Adrenal gland (tissue), 12 donors: ENCODE measurements around the gene NLK. TPM values are rescaled to one million over a fixed set of nuclear protein-coding genes. Genes with fewer than 3 reads are reported as not detected.
"Not testable (repeated sequence)": the region's sequence is repeated elsewhere in the genome, so short reads cannot be mapped to it uniquely, and the experiment has no call there.

Experiments
- DNase-seq, 7 donors: peaks; one replicate each; pipeline ENCODE4 v3.0.0-alpha.2; 2019 to 2020
- H3K27ac ChIP-seq, 5 donors: fragments of 200-600 bp; sonication (generic) in 4 of 5; 1 replicate in 3 of 5; 2 replicates in 2 of 5; pipeline versions ENCODE4 v1.5.1 to v1.8.0; 2016 to 2020; ENCODE audit warnings: mild to moderate bottlenecking in 1 of 5
- H3K27me3 ChIP-seq: fragments of 200-600 bp; 2 replicates; pipeline ENCODE4 v1.8.0; 2021
- H3K36me3 ChIP-seq, 2 donors: fragments of 200-600 bp; replicated peaks in 1 of 2; 1 replicate in 1 of 2; 2 replicates in 1 of 2; pipeline versions ENCODE4 v1.5.1 to v1.8.0; 2018 to 2022
- H3K4me1 ChIP-seq, 2 donors: fragments of 200-600 bp; replicated peaks in 1 of 2; 1 replicate in 1 of 2; 2 replicates in 1 of 2; pipeline versions ENCODE4 v1.5.1 to v1.8.0; 2018 to 2021
- H3K4me3 ChIP-seq, 4 donors: fragments of 200-600 bp; sonication (generic) in 3 of 4; one replicate each; pipeline ENCODE4 v1.5.1; 2016 to 2018
- H3K9me3 ChIP-seq, 3 donors: fragments of 200-600 bp; sonication (generic) in 1 of 3; replicated peaks in 1 of 3; 1 replicate in 2 of 3; 2 replicates in 1 of 3; pipeline versions ENCODE4 v1.5.1 to v1.8.0; 2016 to 2021
- CTCF ChIP-seq, 6 experiments: fragments of 450-650 bp in 4 of 6; fragments of 200-600 bp in 2 of 6; sonication (generic) in 1 of 6; IDR thresholded peaks; 1 replicate in 5 of 6; 2 replicates in 1 of 6; pipeline versions ENCODE4 v1.5.1 to v1.8.0; 2016 to 2021; ENCODE audit warnings: antibody characterized with exemption in 6 of 6, mild to moderate bottlenecking in 2 of 6, moderate library complexity in 1 of 6
- POLR2A ChIP-seq, 2 donors: fragments of 450-650 bp; IDR thresholded peaks; one replicate each; pipeline ENCODE4 v1.6.1; 2017; ENCODE audit warnings: antibody characterized with exemption in 2 of 2, mild to moderate bottlenecking in 2 of 2, moderate library complexity in 1 of 2
- WGBS, 4 donors: extraction: QIAGEN DNeasy Blood & Tissue Kit in 2 of 4; methylation state at CpG; one replicate each; pipeline versions ENCODE4 v1.1.5 to v1.1.7; 2013 to 2017; 5-methylcytosine and 5-hydroxymethylcytosine counted together
- intact Hi-C, 2 donors: fragments of 100-400 bp; cut with DNase I; formaldehyde crosslinking; loops; one replicate each; pipeline versions ENCODE4 v1.14.1 to v1.15.0; 2022 to 2023
- polyA plus RNA-seq, 3 donors: library from polyadenylated mRNA; stranded (reverse); fragments of 200-250 nt in 2 of 3; fragments of 350-450 nt in 1 of 3; fragmentation: Illumina TruSeq in 1 of 3; extraction: RNeasy Lipid Tissue Mini Kit (QIAGEN cat#74804) in 1 of 3; gene quantifications; one replicate each; pipeline ENCODE4 v1.2.3, GENCODE V29; 2013 to 2014
- total RNA-seq, 9 donors: library from RNA; depleted of rRNA in 4 of 9; stranded (reverse); fragments of >200 nt in 4 of 9; fragments of 120-200 nt in 1 of 9; fragmentation: NEBNext Ultra II Directional in 1 of 9; extraction: Animal tissue kit (Norgen Biotek cat#: 25700) in 1 of 9; gene quantifications; one replicate each; pipeline versions ENCODE4 v1.1.0 to v1.2.4, GENCODE V29; 2013 to 2023
- donor health status: healthy with polysubstance abuse.
- donor health status: Bipolar disorder and iron deficiency.
- donor health status: DM: yes; HTN: yes; CAD: no.
- donor health status: DM: no; HTN: no; CAD: no.
- donor health status: DM: no; HTN: no; CAD: no.
- donor health status: DM: yes; HTN: yes; CAD: no.

The NLK gene
- total and polyA plus RNA-seq, 12 donors: 34.7 to 86.1 (median 56.4) TPM

GRCh38 chr17:28239271-28239624 lies 196.8 kb downstream of the NLK start:
- no peak for DNase-seq
- peak overlapping the region in 2 of 5 donors; percentile 32 to 55 for H3K27ac ChIP-seq
- no peaks in the 10 kb centered on the region for H3K36me3 ChIP-seq
- intact Hi-C loops: no loop called here
- peaks cover 21 to 26% of the 10 kb centered on the region in 2 donors for H3K4me1 ChIP-seq
- TF ChIP-seq CTCF (IDR thresholded peaks at IDR 0.05): no peak
- no peak for TF ChIP-seq POLR2A (IDR thresholded peaks at IDR 0.05)
- no peaks in the 10 kb centered on the region for H3K27me3 ChIP-seq
- WGBS, 4 donors: 37 to 57% (median 43%) methylated on average over 3 of the region's 3 CpGs
- H3K4me3 ChIP-seq: no peak overlapping the region
- H3K9me3 ChIP-seq: no peaks in the 10 kb centered on the region

GRCh38 chr17:28240688-28241340 lies 198.3 kb downstream of the NLK start:
- peak in 1 of 7 donors; percentile 21 for DNase-seq
- Histone ChIP-seq H3K9me3 (no peaks in the 10 kb centered on the region), H3K27ac (peak overlapping the region in 4 of 5 donors; percentile 46 to 55 (median 49)), H3K36me3 (no peaks in the 10 kb centered on the region), H3K4me3 (no peak overlapping the region), H3K27me3 (no peaks in the 10 kb centered on the region), H3K4me1 (peaks cover 20 to 24% of the 10 kb centered on the region in 2 donors)
- intact Hi-C loops: no loop called here
- 54 to 79% (median 65%) methylated on average over 6 to 8 of the region's 8 CpGs for WGBS, 4 donors
- TF ChIP-seq POLR2A (IDR thresholded peaks at IDR 0.05): no peak
- no peak for TF ChIP-seq CTCF (IDR thresholded peaks at IDR 0.05)

- DNase-seq: no peak
- H3K4me3 ChIP-seq: no peak overlapping the region
- H3K9me3 ChIP-seq: no peaks in the 10 kb centered on the region
- intact Hi-C loops: no loop called here
- H3K27ac ChIP-seq: no peak overlapping the region
- no peak for TF ChIP-seq POLR2A (IDR thresholded peaks at IDR 0.05)
- no peak for TF ChIP-seq CTCF (IDR thresholded peaks at IDR 0.05)
- H3K27me3 ChIP-seq: no peaks in the 10 kb centered on the region
- no peaks in the 10 kb centered on the region for H3K36me3 ChIP-seq
- WGBS, 4 donors: 84 to 92% (median 90%) methylated on average over 6 of the region's 6 CpGs
- H3K4me1 ChIP-seq: peaks cover 11 to 15% of the 10 kb centered on the region in 2 donors
Observed at GRCh38 chr17:28242791-28243190, 200.3 kb downstream of the NLK start.

GRCh38 chr17:28243268-28243667 lies 200.8 kb downstream of the NLK start:
- intact Hi-C loops, H3K36me3 ChIP-seq, H3K9me3 ChIP-seq, H3K27me3 ChIP-seq, H3K4me3 ChIP-seq: not testable (repeated sequence)
- peak in 3 of 7 donors; percentile 41 to 54 (median 44) for DNase-seq
- H3K4me1 ChIP-seq: peaks cover 11 to 15% of the 10 kb centered on the region in 2 donors
- peak overlapping the region in 1 of 5 donors; percentile 11 for H3K27ac ChIP-seq
- WGBS, 4 donors: 61 to 67% (median 64%) methylated on average over 4 of the region's 4 CpGs

- no peaks in the 10 kb centered on the region for H3K36me3 ChIP-seq
- no peak overlapping the region for H3K4me3 ChIP-seq
- H3K27ac ChIP-seq: no peak overlapping the region
- TF ChIP-seq POLR2A (IDR thresholded peaks at IDR 0.05): no peak
- no peak for TF ChIP-seq CTCF (IDR thresholded peaks at IDR 0.05)
- WGBS, 4 donors: 88 to 94% (median 90%) methylated on average over 1 to 4 of the region's 4 CpGs
- intact Hi-C loops: no loop called here
- no peaks in the 10 kb centered on the region for H3K9me3 ChIP-seq
- H3K27me3 ChIP-seq: no peaks in the 10 kb centered on the region
- no peak for DNase-seq
- peaks cover 11 to 12% of the 10 kb centered on the region in 2 donors for H3K4me1 ChIP-seq
Observed at GRCh38 chr17:28244446-28244845, 202.0 kb downstream of the NLK start.
